Measurements from ENCODE around the gene AK5. TPM values are rescaled to one million over a fixed set of nuclear protein-coding genes. Genes with fewer than 3 reads are reported as not detected.

AK5 gene
- total RNA-seq, 4 donors from 2014 or later: not detected

GRCh38 chr1:77283701-77284425, 2.0 kb downstream of the AK5 start:
- no peak overlapping the region for H3K27ac ChIP-seq
- WGBS, 2 donors: 61 to 84% methylated on average over 6 of the region's 6 CpGs
- no peaks in the 10 kb centered on the region for H3K9me3 ChIP-seq
- DNase-seq: no peak
- H3K36me3 ChIP-seq: no peaks in the 10 kb centered on the region
- TF ChIP-seq POLR2A (IDR thresholded peaks at IDR 0.05) (no peak), CTCF (IDR thresholded peaks at IDR 0.05) (no peak)
- intact Hi-C loops (cut with DNase I): no loop called here
- H3K4me3 ChIP-seq: no peak overlapping the region
- peaks cover 0 to 70% (median 5%) of the 10 kb centered on the region in 4 donors for H3K27me3 ChIP-seq
- peaks cover 0 to 20% (median 10%) of the 10 kb centered on the region in 3 donors for H3K4me1 ChIP-seq

GRCh38 chr1:77287535-77287934, 5.7 kb downstream of the AK5 start:
- H3K27me3 ChIP-seq: peaks cover 0 to 39% (median 0%) of the 10 kb centered on the region in 4 donors
- H3K4me1 ChIP-seq: peaks cover 0 to 8% (median 4%) of the 10 kb centered on the region in 3 donors
- TF ChIP-seq CTCF (IDR thresholded peaks at IDR 0.05) (no peak), POLR2A (IDR thresholded peaks at IDR 0.05) (no peak)
- H3K36me3 ChIP-seq: no peaks in the 10 kb centered on the region
- no peak for DNase-seq
- no peaks in the 10 kb centered on the region for H3K9me3 ChIP-seq
- WGBS, 2 donors: 74 to 81% methylated on average over 5 of the region's 5 CpGs
- no peak overlapping the region for H3K4me3 ChIP-seq
- no peak overlapping the region for H3K27ac ChIP-seq
- intact Hi-C loops (cut with DNase I): no loop called here

GRCh38 chr1:77288275-77288674, 6.5 kb downstream of the AK5 start:
- no peaks in the 10 kb centered on the region for H3K36me3 ChIP-seq
- DNase-seq: no peak
- intact Hi-C loops (cut with DNase I): no loop called here
- peaks cover 0 to 32% (median 0%) of the 10 kb centered on the region in 4 donors for H3K27me3 ChIP-seq
- peaks cover 0 to under 1% (median 0%) of the 10 kb centered on the region in 3 donors for H3K4me1 ChIP-seq
- H3K27ac ChIP-seq: no peak overlapping the region
- TF ChIP-seq CTCF (IDR thresholded peaks at IDR 0.05) (no peak), POLR2A (IDR thresholded peaks at IDR 0.05) (no peak)
- no peaks in the 10 kb centered on the region for H3K9me3 ChIP-seq
- WGBS, 2 donors: 86 to 91% methylated on average over 1 of the region's 1 CpG
- H3K4me3 ChIP-seq: no peak overlapping the region

- TF ChIP-seq CTCF (IDR thresholded peaks at IDR 0.05) (no peak), POLR2A (IDR thresholded peaks at IDR 0.05) (no peak)
- Histone ChIP-seq H3K27me3 (peaks cover 0 to 11% (median 0%) of the 10 kb centered on the region in 4 donors), H3K27ac (no peak overlapping the region), H3K4me3 (no peak overlapping the region), H3K9me3 (no peaks in the 10 kb centered on the region), H3K36me3 (no peaks in the 10 kb centered on the region), H3K4me1 (no peaks in the 10 kb centered on the region)
- intact Hi-C loops (cut with DNase I): no loop called here
- DNase-seq: no peak
Measured at GRCh38 chr1:77290576-77290975, 8.8 kb downstream of the AK5 start.

- no peak overlapping the region for H3K4me3 ChIP-seq
- H3K27ac ChIP-seq: no peak overlapping the region
- no peaks in the 10 kb centered on the region for H3K9me3 ChIP-seq
- no peaks in the 10 kb centered on the region for H3K4me1 ChIP-seq
- WGBS, 2 donors: 67 to 68% methylated on average over 4 of the region's 4 CpGs
- no peaks in the 10 kb centered on the region for H3K36me3 ChIP-seq
- no peak for TF ChIP-seq POLR2A (IDR thresholded peaks at IDR 0.05)
- TF ChIP-seq CTCF (IDR thresholded peaks at IDR 0.05): no peak
- intact Hi-C loops (cut with DNase I): no loop called here
- no peak for DNase-seq
- peaks cover 0 to 6% (median 0%) of the 10 kb centered on the region in 4 donors for H3K27me3 ChIP-seq
Measured at GRCh38 chr1:77292551-77292950, 10.7 kb downstream of the AK5 start.
